Measurements from ENCODE around the gene EVA1B. TPM values are rescaled to one million over a fixed set of nuclear protein-coding genes. Genes with fewer than 3 reads are reported as not detected.

EVA1B gene
- total and polyA plus RNA-seq, 2 of the 13 experiments (the other 11 are each of a cell fraction or from before 2014, with no cell fraction given) = 3.9 to 6.6 TPM

GRCh38 chr1:36365381-36365780, 41.9 kb upstream of the EVA1B start:
- intact Hi-C loops (cut with micrococcal nuclease; ENCODE audit: unreplicated experiment) (no loop called here), in situ Hi-C loops (cut with HindIII; ENCODE audit: extremely low pct_ligation_motif_present, low pct_unique_long_range_greater_than_20kb) (no loop called here)
- no peak for FAIRE-seq
- Histone ChIP-seq H3K9me3 (ENCODE audit: low read length) (no peaks in the 10 kb centered on the region), H4K20me1 (ENCODE audit: insufficient read depth, low read length) (no peaks in the 10 kb centered on the region), H3K4me1 (ENCODE audit: insufficient read depth, low read length) (peaks cover 28% of the 10 kb centered on the region), H3K27ac (ENCODE audit: extremely low read length, insufficient read depth, low read length) (no peak overlapping the region), H3K79me2 (ENCODE audit: insufficient read depth, low read length) (peaks cover 12% of the 10 kb centered on the region), H2AFZ (ENCODE audit: low read length) (no peak overlapping the region), H3K4me3 (replicated peaks in 1 of 3; ENCODE audit: insufficient read depth in 1 of 3, low read depth in 2 of 3, low read length in 3 of 3) (no peak overlapping the region), H3K36me3 (replicated peaks in 1 of 2; ENCODE audit: control insufficient read depth in 1 of 2, insufficient read depth in 2 of 2, low read length in 2 of 2) (peaks cover 18 to 58% of the 10 kb centered on the region in 2 experiments), H3K9ac (ENCODE audit: insufficient read depth, low read depth, low read length) (no peak overlapping the region), H3K27me3 (ENCODE audit: control insufficient read depth in 1 of 2, insufficient read depth in 2 of 2, low read length in 2 of 2) (no peaks in the 10 kb centered on the region), H3K4me2 (ENCODE audit: low read depth, low read length) (no peak overlapping the region)
- POLR2A ChIA-PET = no interaction called here
- TF ChIP-seq MXD4 (CRISPR knock-in tag; IDR thresholded peaks at IDR 0.05) (no peak), TEAD3 (CRISPR knock-in tag; optimal IDR thresholded peaks at IDR 0.05; ENCODE audit: borderline replicate concordance) (no peak), BCLAF1 (IDR thresholded peaks at IDR 0.05) (no peak), SUZ12 (IDR thresholded peaks at IDR 0.05; ENCODE audit: low read depth, low read length) (no peak), ZNF264 (CRISPR knock-in tag; IDR thresholded peaks at IDR 0.05) (no peak), SIN3B (IDR thresholded peaks at IDR 0.05; ENCODE audit: low read length) (no peak), ZNF609 (CRISPR knock-in tag; IDR thresholded peaks at IDR 0.05; ENCODE audit: borderline replicate concordance) (no peak), ARNT (IDR thresholded peaks at IDR 0.05) (no peak), TRIM22 (IDR thresholded peaks at IDR 0.05) (no peak), KLF9 (CRISPR knock-in tag; IDR thresholded peaks at IDR 0.05; ENCODE audit: low read depth) (no peak)
- no peak for DNase-seq (ENCODE audit: low spot score)
- CTCF ChIA-PET (ENCODE audit: low intra/inter-chr PET ratio, low total read pairs) = no interaction called here
- whole genome bisulfite sequencing (ENCODE audit: low lambda C conversion rate) = 100% methylated on average over 1 of the region's 1 CpG
- ATAC-seq = no peak
- no TSS peak for BruUV-seq (replicated peaks)
